ENCODE results near the gene NUCB1. TPM values are rescaled to one million over a fixed set of nuclear protein-coding genes. Genes with fewer than 3 reads are reported as not detected.

Gene NUCB1
- total RNA-seq, 1 experiment from 2014 or later = 213 TPM

Other genes with a start within 250 kb of the NUCB1 start
- not detected in 2 replicates for gene NTN5, start 227.3 kb upstream of the NUCB1 start, total RNA-seq (2014; rRNA removed)
- not detected in 2 replicates for gene FUT2, start 204.3 kb upstream of the NUCB1 start, total RNA-seq (2014; rRNA removed)
- 2.4 and 3.5 TPM in 2 replicates for gene MAMSTR, start 180.6 kb upstream of the NUCB1 start, total RNA-seq (2014; rRNA removed)
- 0.11 and 0.26 TPM in 2 replicates for gene RASIP1, start 159.7 kb upstream of the NUCB1 start, total RNA-seq (2014; rRNA removed)
- not detected in 2 replicates for gene IZUMO1, start 153.4 kb upstream of the NUCB1 start, total RNA-seq (2014; rRNA removed)
- gene FUT1, start 147.7 kb upstream of the NUCB1 start, total RNA-seq (2014; rRNA removed) = not detected in 2 replicates
- not detected in 2 replicates for gene FGF21, start 144.8 kb upstream of the NUCB1 start, total RNA-seq (2014; rRNA removed)
- gene BCAT2, start 89.3 kb upstream of the NUCB1 start, total RNA-seq (2014; rRNA removed) = 23.8 and 26.5 TPM in 2 replicates
- not detected in 2 replicates for gene HSD17B14, start 63.8 kb upstream of the NUCB1 start, total RNA-seq (2014; rRNA removed)
- gene PLEKHA4, start 31.7 kb upstream of the NUCB1 start, total RNA-seq (2014; rRNA removed) = 21.3 and 27.8 TPM in 2 replicates
- 55.7 and 58.2 TPM in 2 replicates for gene PPP1R15A, start 27.9 kb upstream of the NUCB1 start, total RNA-seq (2014; rRNA removed)
- gene TULP2, start 1.6 kb upstream of the NUCB1 start, total RNA-seq (2014; rRNA removed) = not detected in 2 replicates
- 0.96 TPM in 1 of 2 replicates, not detected in the other for gene DHDH, start 33.4 kb downstream of the NUCB1 start, total RNA-seq (2014; rRNA removed)
- 170 and 176 TPM in 2 replicates for gene BAX, start 54.6 kb downstream of the NUCB1 start, total RNA-seq (2014; rRNA removed)
- 2,158 and 2,177 TPM in 2 replicates for gene FTL, start 65.0 kb downstream of the NUCB1 start, total RNA-seq (2014; rRNA removed)
- 78.8 and 80.0 TPM in 2 replicates for gene GYS1, start 93.0 kb downstream of the NUCB1 start, total RNA-seq (2014; rRNA removed)
- 263 and 300 TPM in 2 replicates for gene RUVBL2, start 93.6 kb downstream of the NUCB1 start, total RNA-seq (2014; rRNA removed)
- not detected in 2 replicates for gene LHB, start 116.8 kb downstream of the NUCB1 start, total RNA-seq (2014; rRNA removed)
- gene CGB3, start 124.0 kb downstream of the NUCB1 start, total RNA-seq (2014; rRNA removed) = not detected in 2 replicates
- 0.26 TPM in 1 of 2 replicates, not detected in the other for gene CGB2, start 131.6 kb downstream of the NUCB1 start, total RNA-seq (2014; rRNA removed)
- gene CGB1, start 136.6 kb downstream of the NUCB1 start, total RNA-seq (2014; rRNA removed) = not detected in 2 replicates
- gene CGB5, start 143.5 kb downstream of the NUCB1 start, total RNA-seq (2014; rRNA removed) = 1.1 TPM in 1 of 2 replicates, not detected in the other
- 2.1 TPM in 1 of 2 replicates, not detected in the other for gene CGB8, start 148.8 kb downstream of the NUCB1 start, total RNA-seq (2014; rRNA removed)
- gene CGB7, start 157.4 kb downstream of the NUCB1 start, total RNA-seq (2014; rRNA removed) = 1.5 TPM in 2 replicates
- gene NTF4, start 164.5 kb downstream of the NUCB1 start, total RNA-seq (2014; rRNA removed) = not detected in 2 replicates
- gene KCNA7, start 172.4 kb downstream of the NUCB1 start, total RNA-seq (2014; rRNA removed) = 0.06 TPM in 1 of 2 replicates, not detected in the other
- gene SNRNP70, start 185.1 kb downstream of the NUCB1 start, total RNA-seq (2014; rRNA removed) = 207 and 241 TPM in 2 replicates
- 10.2 and 14.8 TPM in 2 replicates for gene LIN7B, start 214.1 kb downstream of the NUCB1 start, total RNA-seq (2014; rRNA removed)
- 1.1 and 3.1 TPM in 2 replicates for gene C19orf73, start 218.8 kb downstream of the NUCB1 start, total RNA-seq (2014; rRNA removed)
- 7.9 and 9.8 TPM in 2 replicates for gene PPFIA3, start 219.2 kb downstream of the NUCB1 start, total RNA-seq (2014; rRNA removed)

Measured in LHCN-M2 (cell line).